Ureter (tissue), 1 donor: ENCODE results near the gene KCNK5. TPM values are rescaled to one million over a fixed set of nuclear protein-coding genes. Genes with fewer than 3 reads are reported as not detected.
A peak's percentile ranks its signal among the peaks of the same experiment; 100 is the strongest.

Experiments
- DNase-seq: peaks from one replicate; pipeline ENCODE4 v3.0.0-alpha.2; 2020; ENCODE audit warnings: low spot score
- total RNA-seq: library from RNA; stranded (reverse); gene quantifications from one replicate; pipeline ENCODE4 v1.2.4, GENCODE V29; 2023
- donor health status: DM: yes; HTN: yes; CAD: no.

KCNK5 gene, protein sequence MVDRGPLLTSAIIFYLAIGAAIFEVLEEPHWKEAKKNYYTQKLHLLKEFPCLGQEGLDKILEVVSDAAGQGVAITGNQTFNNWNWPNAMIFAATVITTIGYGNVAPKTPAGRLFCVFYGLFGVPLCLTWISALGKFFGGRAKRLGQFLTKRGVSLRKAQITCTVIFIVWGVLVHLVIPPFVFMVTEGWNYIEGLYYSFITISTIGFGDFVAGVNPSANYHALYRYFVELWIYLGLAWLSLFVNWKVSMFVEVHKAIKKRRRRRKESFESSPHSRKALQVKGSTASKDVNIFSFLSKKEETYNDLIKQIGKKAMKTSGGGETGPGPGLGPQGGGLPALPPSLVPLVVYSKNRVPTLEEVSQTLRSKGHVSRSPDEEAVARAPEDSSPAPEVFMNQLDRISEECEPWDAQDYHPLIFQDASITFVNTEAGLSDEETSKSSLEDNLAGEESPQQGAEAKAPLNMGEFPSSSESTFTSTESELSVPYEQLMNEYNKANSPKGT
- 9.8 TPM for total RNA-seq

DNA sequence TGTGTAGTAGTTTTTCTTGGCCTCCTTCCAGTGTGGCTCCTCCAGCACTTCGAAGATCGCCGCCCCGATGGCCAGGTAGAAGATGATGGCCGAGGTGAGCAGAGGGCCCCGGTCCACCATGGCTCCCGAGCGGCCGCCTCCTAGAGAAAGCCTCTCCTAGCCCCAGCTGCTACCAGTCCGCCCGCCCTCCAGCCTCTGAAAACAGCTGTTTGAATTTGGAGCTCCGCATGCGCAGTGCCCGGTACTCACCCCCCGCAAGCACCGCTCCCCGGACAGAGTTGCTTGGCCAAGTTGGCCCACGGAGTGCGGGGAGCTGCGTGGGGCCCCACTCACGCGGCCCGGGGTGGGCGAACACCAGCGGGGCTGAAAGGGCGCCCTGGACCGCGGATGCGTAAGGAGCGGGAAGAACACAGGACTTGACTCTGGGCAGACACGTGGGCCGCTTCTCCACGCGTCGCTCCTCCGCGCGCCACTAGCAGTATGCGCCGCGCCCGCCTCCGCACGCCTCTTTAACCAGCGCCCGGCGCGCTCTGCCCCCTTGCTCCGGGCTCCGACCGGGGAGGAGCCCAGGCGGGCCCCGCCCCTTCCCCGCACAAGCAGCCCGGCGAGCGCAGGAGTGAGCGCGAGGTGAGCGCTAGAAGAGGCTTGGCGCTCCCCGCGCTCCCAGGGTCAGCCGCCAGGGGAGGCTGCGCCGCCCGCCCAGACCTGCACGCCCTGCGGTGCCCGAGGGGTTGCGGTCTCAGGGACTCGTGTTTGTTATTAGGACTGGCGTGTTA, at the start of gene KCNK5:
Gene KCNK5, minus strand, starts transcription at position 484 of the 776 bp plus-strand sequence. Its CDS starts 364 bp downstream, at position 120.
- DNase-seq, result peak; percentile 74

DNA sequence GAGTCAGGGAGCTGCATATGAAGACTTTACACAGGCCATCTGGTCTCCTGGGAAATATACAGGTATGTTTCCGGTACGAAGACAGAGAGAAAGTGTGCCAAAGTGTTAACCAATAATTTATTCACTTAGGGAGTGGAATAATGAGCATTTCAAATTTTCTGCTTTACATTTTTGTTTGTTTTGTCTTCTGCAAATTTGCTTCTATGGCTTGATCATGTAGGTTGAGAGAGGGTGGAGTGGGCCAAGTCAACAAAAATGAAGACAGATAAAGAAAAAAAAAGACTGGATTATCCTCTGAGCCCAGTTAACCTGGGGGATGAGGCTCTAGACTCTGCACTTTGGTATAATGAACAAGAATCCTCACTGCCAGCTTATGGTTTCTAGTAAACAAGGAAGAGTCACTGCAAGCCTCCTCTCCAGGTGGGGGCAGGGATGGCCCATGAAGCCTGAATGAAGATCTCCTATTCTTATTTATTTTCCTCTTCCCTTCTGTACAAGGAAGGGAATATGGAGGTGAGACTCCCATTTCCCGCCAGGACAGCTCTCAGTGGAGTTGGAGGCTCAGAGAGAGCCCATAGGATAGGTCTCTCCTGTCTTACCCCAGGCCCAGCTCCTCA, 47.2 kb upstream of the KCNK5 start:
- no peak for DNase-seq

DNA sequence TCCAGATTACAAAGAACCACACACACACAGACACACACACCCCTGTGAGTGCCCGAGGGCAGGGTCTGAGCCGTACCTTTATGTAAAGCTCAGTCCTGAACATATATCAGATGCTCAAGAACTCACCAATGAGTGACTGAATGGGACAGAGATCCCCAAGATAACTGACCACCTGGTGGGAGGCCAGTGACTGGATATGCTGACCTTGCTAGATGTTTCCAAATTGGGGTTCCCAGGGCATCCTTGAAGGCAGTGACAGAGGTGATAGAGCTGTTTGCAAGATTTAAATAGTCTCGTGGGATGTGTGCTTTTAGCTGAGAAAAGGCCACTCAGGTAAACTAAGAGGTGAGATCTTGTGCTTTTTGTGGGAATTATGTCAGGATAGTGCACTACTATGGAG, 45.6 kb upstream of the KCNK5 start:
- no peak for DNase-seq

DNA sequence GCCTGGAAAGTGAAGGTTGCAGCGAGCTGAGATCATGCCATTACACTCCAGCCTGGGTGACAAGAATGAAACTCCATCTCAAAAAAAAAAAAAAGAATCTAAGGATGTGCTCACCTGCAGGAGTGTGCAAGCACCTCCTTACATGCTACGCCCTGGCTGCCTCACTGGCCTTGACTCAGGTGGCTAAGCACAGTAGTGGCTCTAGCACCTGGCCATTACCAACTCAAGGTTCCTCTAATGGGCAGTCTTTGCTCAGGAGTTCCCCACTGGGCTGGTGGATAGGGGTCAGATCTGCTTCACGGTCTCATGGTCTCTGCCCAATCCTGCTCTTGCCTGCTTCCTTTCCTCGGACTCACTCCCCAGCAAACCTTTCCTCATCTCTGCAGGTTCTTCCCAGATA, 45.2 kb upstream of the KCNK5 start:
- no peak for DNase-seq

DNA sequence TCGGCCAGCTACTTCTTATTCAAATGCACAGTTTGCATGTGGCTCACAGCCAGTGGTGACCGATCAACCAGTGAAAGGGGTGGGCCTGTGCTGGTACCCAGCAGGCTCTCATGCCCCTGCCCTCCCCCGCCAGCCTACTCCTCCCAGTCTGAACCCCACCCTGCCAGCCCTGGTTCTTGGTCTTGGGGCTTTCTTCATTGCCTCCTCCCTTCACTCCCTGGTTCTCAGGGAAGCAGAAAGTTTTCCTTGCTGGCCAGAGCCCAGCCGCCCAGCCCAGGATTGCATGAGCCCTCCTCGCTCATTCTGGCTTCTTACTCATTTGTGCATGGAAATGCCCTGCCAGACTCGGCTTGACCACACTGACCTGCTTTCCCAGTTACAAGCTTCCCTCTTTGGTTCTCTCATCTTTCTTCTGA, 44.1 kb upstream of the KCNK5 start:
- peak; percentile 73 for DNase-seq

DNA sequence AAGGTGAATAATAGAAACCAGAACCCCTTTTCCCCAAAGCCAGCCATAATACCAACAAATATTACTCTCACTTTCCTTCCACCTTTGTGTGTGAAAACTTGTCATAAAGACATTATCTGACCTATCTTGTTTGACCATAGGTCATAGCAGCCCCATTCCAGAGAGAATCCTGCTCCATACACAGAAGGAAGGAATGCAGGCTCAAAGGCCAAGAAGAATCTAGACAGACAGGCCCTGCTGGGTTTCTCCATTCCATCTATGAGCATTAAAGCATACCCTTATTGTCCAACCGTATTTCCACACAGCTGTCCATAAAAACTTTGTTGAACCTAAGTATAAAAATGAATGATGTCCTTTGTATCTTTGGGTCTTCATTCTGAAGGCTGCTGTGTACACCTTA, 40.7 kb upstream of the KCNK5 start:
- no peak for DNase-seq

DNA sequence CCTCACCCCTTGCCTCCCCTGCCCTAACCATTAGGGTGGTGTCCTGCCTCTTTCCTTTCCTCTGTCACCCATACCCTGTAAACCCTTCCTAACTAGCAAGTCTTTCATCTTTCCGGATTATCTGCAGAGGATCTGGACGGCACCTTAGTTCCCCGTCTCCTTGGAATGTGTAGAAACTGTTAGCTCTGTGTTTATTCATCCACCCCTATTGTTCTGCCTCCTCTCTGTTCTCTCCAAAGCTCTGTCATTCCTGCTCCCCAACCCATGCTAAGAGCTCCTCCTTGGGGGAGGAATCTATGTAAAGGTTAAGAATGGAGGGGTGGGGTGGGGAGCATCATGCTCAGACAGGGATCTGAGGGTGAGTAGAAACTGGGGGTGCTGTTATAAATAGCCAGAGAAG, 39.4 kb upstream of the KCNK5 start:
- no peak for DNase-seq

DNA sequence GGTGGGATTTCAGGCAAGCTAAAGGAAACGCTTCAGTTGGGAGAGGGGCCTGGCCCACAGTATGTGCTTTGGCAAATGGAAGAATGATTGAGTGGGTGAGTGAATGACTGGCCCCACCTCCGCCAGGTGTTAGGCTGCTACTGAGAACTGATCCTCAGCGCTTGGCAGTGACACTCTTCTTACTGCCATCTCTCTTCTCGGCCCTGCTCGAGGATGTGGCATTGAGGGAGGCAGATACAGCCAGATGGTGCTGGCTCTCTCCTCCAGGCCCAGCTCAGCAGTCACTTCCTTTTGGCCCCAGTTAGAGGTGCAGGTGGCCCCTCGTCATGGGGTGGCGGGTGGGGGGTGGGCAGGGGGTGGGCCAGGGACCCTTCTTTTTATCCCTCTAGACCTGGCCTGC, 38.9 kb upstream of the KCNK5 start:
- no peak for DNase-seq

DNA sequence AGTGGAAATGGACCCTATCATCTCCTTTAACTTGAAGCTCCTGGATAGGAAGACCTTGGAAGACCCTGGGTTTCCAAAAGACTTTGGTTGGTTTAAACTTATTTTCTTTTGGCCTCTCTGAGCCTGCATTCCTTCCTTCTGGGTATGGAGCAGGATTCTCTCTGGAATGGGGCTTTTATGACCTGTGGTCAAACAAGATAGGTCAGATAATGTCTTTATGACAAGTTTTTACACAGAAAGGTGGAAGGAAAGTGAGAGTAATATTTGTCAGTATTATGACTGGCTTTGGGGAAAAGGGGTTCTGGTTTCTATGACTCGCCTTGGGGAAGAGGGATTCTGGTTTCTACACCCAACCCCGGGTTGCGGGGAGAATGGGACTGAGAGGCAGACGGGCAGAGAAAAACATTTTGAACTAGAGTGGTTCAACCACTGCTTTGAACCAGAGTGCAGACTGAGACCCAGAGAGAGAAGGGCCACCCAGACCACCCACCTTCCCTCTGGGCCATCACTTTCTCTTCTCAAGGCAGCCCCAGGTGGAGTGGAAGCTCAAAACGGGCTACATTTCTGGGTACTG, 37.6 kb upstream of the KCNK5 start:
- DNase-seq, result no peak

DNA sequence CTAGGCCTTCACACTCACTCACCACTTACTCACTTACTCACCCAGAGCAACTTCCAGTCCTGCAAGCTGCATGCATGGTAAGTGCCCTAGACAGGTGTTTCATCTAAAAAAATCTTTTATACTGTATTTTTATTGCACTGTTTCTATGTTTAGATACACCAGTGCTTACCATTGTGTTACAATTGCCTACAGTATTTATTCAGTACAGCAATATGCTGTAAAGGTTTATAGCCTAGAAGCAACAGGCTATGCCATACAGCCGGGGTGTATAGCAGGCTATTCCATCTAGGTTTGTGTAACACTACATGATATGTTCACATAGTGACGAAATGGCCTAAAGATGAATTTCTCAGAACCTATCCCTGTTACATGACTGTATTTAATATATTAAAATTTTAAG, 37.1 kb upstream of the KCNK5 start:
- DNase-seq, result no peak

DNA sequence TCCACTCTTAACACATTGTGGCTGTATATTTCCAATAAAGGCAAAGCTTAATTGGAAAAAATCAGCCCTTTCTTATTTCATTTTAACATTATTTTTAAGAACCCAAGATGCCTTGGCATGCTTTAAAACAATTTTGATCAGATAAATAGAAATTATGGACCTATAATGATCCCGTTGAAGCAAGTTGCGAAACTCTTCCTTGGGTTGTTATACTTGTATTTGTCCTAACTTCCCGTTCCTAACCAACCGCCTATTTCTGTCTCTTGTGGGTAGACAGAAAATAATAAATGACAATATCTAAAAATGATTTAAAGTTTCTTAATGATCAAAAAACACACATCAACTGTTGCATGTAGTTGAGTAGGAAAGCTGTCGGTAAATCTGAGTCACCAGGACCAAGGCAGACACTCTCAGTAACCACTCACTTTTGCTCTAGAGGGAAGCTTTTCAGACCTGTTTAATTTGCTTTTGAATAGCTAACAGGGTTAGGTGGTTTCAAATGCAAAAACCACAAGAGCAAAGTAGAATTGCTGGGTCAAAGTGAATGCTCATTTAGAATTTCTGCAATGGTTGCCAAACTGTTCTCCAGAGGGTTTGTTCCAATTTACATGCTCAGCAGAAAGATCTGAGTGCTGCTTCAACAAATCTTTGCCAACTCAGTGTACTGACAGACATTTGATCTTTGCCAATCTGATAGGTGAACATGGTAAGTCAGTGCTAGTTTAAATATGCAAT, 34.2 kb upstream of the KCNK5 start:
- no peak for DNase-seq

DNA sequence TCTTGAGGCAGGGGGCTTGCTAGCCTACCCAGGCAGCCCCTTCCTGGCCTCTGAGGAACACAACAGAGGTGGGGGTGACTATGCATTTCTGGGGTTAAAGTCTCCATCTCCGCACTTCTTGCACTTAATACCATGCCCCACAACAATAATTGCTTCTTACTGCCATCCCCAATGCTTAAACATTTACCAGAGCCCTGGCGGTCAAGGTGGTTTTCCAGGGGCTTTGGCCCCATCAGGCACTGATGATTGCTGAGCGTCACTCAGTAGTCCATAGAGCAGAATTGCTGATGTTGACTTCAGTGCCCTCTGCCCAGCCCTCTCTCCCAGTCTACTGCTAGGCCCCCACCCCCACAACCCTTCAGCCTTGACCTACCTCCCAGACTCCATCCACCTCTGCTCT, 32.5 kb upstream of the KCNK5 start:
- DNase-seq, result no peak

DNA sequence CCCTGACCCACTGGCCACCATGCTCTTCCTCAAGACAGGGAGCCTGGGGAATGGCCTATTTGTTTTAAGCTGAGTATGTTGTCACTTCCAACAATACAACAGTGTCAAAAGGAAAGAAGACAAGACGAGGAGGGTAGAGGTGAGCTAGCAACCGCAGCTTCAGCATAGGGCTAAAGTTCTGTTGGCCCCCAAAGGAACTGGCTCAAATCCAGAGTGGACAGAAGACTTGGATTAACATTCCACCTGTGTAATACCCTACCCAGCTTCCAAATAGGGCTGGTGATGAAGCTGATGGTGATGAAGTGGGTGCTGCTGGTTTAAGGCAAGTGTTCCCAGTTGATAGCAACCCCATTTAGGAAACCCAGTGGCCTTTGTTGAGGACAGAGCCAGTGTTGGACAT, 31.7 kb upstream of the KCNK5 start:
- DNase-seq, result no peak

DNA sequence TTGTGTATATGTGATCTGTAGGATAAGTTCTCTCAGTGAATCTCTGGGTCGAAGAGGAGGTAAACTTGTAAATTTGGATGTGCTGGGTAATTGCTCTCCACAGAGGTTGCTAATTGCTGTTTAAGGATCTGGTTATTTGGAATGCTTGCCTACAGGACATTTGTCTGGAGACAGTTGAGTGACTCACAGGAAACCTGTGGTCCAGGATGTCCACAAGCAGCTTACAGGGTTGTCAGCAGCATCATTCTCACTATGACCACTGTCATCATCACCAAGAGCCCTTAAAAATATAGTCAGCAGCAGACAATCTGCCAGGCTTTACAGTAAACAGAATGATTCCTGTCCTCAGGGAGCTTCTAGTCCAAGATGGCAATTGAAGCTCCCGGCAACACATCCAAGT, 31.2 kb upstream of the KCNK5 start:
- DNase-seq, result no peak

DNA sequence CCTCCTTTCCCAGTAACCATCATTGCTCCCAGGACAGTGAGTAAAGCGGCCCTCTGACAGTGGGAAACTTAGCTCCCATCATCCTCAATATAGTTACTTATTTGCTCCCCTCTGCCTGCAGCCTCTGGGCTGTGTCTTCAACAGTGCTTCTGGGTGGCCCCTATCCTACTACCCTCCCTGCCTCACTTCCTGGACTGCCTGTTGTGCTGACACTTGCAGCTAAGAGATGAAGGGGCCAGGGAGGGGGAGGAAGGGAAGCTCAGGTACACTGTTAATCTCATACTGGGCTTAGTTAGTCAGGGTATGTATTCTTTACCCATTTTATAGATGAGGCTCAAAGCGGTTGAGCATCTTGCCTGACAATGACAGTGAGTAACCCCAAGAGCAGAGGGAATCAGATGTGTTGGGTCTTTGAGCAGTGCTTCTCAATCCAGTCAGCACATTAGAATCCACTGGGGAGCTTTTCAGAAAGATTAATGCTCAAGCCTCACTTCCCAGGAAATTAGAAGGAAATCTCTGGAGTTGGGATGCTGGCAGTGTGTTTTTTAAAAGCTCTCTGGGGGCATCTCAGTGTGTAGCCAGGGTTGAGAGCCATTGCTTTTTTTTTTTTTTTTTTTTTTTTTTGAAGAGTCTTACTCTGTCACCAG, 27.1 kb upstream of the KCNK5 start:
- DNase-seq, result no peak

DNA sequence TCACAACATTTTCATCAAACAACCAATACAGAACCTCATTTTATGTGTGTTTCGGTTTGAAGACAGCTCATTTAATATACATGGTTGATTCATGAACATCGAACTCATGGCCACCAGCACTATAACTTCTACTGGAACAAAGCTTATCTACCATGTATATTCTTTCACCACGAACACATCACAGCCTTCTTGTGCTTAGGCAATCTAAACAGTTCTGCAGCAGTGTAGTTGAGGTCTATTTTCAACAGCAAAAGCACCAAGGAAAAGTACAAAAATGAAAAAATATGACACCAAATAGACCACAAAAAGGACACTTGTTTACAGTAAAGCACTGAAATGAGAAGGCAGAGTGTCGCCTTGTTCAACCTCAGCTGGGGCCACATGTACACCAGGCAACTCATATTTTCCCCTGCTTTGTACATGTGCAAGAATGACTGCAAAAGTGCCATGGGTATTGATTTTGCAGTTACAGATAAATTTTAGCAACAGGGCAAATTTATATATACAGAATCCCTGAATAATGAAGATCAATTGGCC, 25.8 kb upstream of the KCNK5 start:
- no peak for DNase-seq

DNA sequence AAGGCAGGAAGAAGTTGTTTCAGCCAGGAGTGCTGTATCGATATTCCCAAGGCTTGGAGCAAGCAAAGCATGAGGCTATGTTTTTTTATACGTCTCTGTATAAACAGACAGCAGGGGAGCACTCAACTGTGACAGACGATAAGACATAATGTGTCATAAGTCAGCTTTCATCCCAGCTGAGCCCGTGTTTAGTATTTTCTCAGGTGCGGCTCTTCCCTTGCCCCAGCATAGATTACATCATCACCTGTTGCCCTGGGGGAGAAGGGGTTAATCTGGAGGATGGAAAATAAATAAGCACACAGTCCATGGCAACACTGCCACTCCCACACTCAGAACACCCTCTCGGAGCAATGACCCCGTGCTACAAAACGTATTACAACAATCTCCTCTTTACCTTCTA, 22.1 kb upstream of the KCNK5 start:
- DNase-seq, result no peak

DNA sequence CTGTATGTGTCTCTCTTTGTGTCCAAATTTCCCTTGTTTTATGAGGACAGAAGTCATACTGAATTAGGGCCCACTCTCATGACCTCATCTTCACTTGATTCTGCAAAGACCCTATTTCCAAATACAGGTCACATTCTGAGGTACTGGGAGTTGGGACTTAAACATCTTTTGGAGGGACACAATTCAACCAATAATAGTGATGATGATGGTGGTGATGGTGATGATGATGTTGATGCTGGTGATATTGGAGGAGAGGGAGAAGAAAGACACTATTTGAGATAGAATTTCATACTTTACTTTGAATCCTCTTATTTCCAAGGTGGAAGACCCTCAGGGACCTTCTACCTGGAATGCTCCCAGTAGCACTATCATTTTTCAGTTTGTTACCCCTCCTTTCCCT, 21.2 kb upstream of the KCNK5 start:
- no peak for DNase-seq

DNA sequence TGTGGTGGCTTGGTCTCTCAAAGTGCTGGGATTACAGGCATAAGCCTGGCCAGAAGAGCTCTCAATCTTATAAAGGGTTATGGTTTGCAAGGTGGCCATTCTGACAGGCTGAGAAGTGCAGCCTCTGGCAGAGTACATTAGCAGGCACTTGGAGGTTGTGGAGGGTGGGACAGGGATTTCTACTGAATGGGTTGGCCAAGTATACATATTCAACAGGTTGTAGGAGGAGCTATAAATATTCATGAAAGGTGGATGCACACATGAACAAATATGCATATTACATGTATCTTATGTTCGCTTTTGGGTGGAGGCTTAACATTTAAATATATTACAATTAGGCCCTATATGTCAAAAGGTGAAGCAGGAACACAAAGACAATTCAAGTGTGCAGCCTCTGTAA, 20.0 kb upstream of the KCNK5 start:
- no peak for DNase-seq

DNA sequence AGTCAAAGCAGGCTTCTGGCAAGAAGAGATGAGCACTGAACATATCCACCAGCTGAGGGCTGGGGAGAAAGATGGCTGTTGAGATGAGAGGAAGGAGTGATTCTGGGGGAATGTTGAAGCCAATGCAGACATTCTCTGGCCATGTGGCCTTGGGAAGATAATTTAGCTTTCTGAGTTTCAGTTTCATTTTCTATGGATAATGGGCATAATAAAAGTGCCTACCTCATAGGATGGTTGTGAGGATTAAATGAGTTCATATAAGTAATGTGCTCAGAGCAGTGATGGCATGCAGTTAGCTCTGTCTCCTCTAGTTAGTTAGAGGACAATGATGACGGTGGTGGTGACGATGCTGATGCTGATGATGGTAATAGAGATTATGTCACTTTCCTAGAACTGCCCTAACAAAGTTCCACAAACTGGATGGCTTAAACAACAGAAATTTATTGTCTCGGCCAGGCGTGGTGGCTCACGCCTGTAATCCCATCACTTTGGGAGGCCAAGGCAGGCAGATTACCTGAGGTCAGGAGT, 18.5 kb upstream of the KCNK5 start:
- DNase-seq, result no peak

DNA sequence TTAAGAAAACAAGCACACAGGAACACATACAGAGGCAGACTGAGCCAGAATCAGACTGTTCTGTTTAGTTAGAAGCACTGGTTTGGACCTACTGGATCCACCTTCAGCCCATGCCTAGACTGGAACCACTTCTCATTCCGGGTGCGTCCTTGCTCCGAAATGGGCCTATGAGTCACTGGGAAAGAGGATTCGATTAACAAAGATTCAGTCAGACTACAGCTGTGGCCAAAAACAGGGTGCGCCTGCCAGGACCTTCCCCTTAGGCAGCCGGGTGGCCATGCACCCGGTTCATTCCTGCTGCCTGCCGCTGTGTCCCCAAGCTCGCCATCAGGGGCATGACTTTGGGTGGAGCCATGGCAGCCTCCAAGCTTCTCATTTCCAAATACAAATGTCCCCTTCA, 14.5 kb upstream of the KCNK5 start:
- DNase-seq, result no peak
